Mesendoderm (in vitro differentiated cells): ENCODE results near the gene GPBP1.
A peak's percentile ranks its signal among the peaks of the same experiment; 100 is the strongest.
"Not testable (repeated sequence)": the region's sequence is repeated elsewhere in the genome, so short reads cannot be mapped to it uniquely, and the experiment has no call there.

Experiments used
- DNase-seq: peaks from one replicate; pipeline ENCODE4 v3.0.0; 2013
- H2AK5ac ChIP-seq: 2 replicates; pipeline ENCODE4 v1.6.1; 2013; ENCODE audit warnings: low read length, inconsistent platforms
- H2BK120ac ChIP-seq: 2 replicates; pipeline ENCODE4 v1.6.1; 2013; ENCODE audit warnings: low read depth, mild to moderate bottlenecking, low read length, moderate library complexity, mixed read lengths
- H2BK15ac ChIP-seq: replicated peaks from 2 replicates; pipeline ENCODE4 v1.6.1; 2013; ENCODE audit warnings: low read depth, mild to moderate bottlenecking, moderate library complexity
- H2BK5ac ChIP-seq: 2 replicates; pipeline ENCODE4 v1.6.1; 2013; ENCODE audit warnings: low read length, inconsistent platforms
- H3K18ac ChIP-seq: 2 replicates; pipeline ENCODE4 v1.6.1; 2013; ENCODE audit warnings: mild to moderate bottlenecking, low read length, mixed read lengths
- H3K23ac ChIP-seq: one replicate; pipeline ENCODE4 v1.6.1; 2013; ENCODE audit warnings: low read length
- H3K27ac ChIP-seq: 2 replicates; pipeline ENCODE4 v1.5.1; 2013; ENCODE audit warnings: low read depth, mild to moderate bottlenecking, inconsistent platforms, low read length, moderate library complexity
- H3K27me3 ChIP-seq: 2 replicates; pipeline ENCODE4 v1.6.1; 2013; ENCODE audit warnings: low read length, control low read depth, mild to moderate bottlenecking, inconsistent platforms; ENCODE audit not compliant: insufficient read depth, poor library complexity
- H3K36me3 ChIP-seq: 2 replicates; pipeline ENCODE4 v1.6.1; 2013; ENCODE audit warnings: low read length, inconsistent platforms; ENCODE audit not compliant: control insufficient read depth, insufficient read depth
- H3K4ac ChIP-seq: one replicate; pipeline ENCODE4 v1.6.1; 2013; ENCODE audit warnings: low read depth, mild to moderate bottlenecking, low read length, moderate library complexity
- H3K4me1 ChIP-seq: 2 replicates; pipeline ENCODE4 v1.6.1; 2013; ENCODE audit warnings: low read depth, low read length, inconsistent platforms; ENCODE audit not compliant: control insufficient read depth
- H3K4me2 ChIP-seq: 2 replicates; pipeline ENCODE4 v1.6.1; 2013; ENCODE audit warnings: low read length
- H3K4me3 ChIP-seq: 2 replicates; pipeline ENCODE4 v1.5.1; 2013; ENCODE audit warnings: mild to moderate bottlenecking, low read length
- H3K56ac ChIP-seq: one replicate; pipeline ENCODE4 v1.6.1; 2013; ENCODE audit warnings: low read length
- H3K79me1 ChIP-seq: 2 replicates; pipeline ENCODE4 v1.6.1; 2013; ENCODE audit warnings: low read length, inconsistent platforms
- H3K79me2 ChIP-seq: 2 replicates; pipeline ENCODE4 v1.6.1; 2013; ENCODE audit warnings: mild to moderate bottlenecking, low read length; ENCODE audit not compliant: control insufficient read depth, insufficient read depth
- H3K9ac ChIP-seq: 2 replicates; pipeline ENCODE4 v1.6.1; 2013; ENCODE audit warnings: low read length, inconsistent platforms
- H4K5ac ChIP-seq: one replicate; pipeline ENCODE4 v1.6.1; 2013; ENCODE audit warnings: low read length
- H4K8ac ChIP-seq: one replicate; pipeline ENCODE4 v1.6.1; 2013; ENCODE audit warnings: low read depth, mild to moderate bottlenecking, control low read depth, low read length, moderate library complexity
- WGBS: extraction: QIAGEN DNeasy Blood & Tissue Kit; methylation state at CpG from one replicate; pipeline ENCODE4 v1.1.7; 2013; ENCODE audit warnings: low lambda C conversion rate, missing lambda C conversion rate; ENCODE audit not compliant: insufficient coverage; ENCODE audit errors: extremely low coverage; 5-methylcytosine and 5-hydroxymethylcytosine counted together

The GPBP1 gene

DNA sequence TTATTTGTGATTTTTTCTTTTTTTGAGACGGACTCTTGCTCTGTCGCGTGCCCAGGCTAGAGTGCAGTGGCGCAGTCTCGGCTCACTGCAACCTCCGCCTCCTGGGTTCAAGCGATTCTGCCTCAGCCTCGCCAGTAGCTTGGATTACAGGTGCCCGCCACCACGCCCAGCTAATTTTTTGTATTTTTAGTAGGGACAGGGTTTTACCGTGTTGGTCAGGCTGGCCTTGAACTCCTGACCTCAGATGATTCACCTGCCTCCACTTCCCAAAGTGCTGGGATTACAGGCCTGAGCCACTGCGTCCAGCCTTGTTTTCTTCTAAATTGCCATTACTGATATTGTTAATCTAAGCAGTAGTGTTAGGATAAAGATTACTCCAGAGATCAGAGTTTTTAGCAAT lies 4.4 kb downstream of the GPBP1 start:
- H3K4ac ChIP-seq, H3K4me3 ChIP-seq, H3K18ac ChIP-seq, H2AK5ac ChIP-seq, H4K5ac ChIP-seq, H3K79me1 ChIP-seq, H3K36me3 ChIP-seq, H3K56ac ChIP-seq, H3K23ac ChIP-seq, H3K4me2 ChIP-seq, H2BK120ac ChIP-seq, H3K27me3 ChIP-seq, H2BK15ac ChIP-seq, H3K9ac ChIP-seq, H3K27ac ChIP-seq, H2BK5ac ChIP-seq, H3K4me1 ChIP-seq, H4K8ac ChIP-seq, DNase-seq: not testable (repeated sequence)
- WGBS: no CpG with 5 or more reads among the region's 12 CpGs
- H3K79me2 ChIP-seq: peaks cover 85% of the 10 kb centered on the region

DNA sequence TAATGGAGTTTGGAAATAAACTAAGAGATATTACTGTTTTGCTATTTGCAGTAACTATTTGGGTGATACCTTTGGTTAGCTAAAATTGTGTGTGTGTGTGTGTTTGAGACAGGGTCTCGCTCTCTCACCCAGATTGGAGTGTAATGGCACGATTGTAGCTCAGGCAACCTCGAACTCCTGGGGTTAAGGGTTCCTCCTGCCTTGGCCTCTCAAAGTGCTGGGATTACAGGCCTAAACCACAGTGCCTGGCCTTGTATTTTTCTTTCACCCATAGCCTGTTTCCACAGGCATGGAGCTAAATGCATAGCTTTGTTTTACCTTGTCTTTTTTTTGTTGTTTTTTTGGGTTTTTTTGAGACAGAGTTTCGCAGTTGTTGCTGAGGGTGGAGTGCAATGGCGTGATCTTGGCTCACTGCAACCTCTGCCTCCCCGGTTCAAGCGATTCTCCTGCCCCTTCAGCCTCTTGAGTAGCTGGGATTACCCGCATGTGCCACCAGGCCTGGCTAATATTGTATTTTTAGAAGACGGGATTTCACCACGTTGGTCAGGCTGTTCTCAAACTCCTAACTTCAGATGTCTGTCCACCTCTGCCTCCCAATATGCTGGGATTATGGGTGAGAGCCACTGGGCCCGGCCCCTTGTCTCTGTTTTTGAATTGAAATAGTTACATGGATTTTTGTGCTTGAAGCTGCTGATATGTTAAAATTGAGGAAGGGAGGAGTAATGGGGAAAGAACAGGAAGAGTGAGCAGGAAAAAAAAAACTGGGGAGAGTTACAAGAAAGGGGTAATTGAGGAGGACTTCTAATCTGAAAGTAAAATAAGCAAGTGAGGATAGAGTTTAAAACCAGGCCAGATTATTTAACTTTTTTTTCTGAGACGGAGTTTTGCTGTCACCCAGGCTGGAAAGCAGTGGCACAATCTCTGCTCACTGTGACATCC lies 5.7 kb downstream of the GPBP1 start:
- H2BK5ac ChIP-seq: no peak overlapping the region
- H3K56ac ChIP-seq: peak overlapping the region; percentile 58
- no peaks in the 10 kb centered on the region for H3K27me3 ChIP-seq
- H3K23ac ChIP-seq: peak overlapping the region; percentile 19
- no peak overlapping the region for H3K27ac ChIP-seq
- H2BK120ac ChIP-seq: no peak overlapping the region
- WGBS: no CpG with 5 or more reads among the region's 12 CpGs
- no peaks in the 10 kb centered on the region for H3K36me3 ChIP-seq
- H4K5ac ChIP-seq: no peak overlapping the region
- H3K18ac ChIP-seq: no peak overlapping the region
- peak overlapping the region; percentile 28 for H3K9ac ChIP-seq
- H3K79me1 ChIP-seq: no peaks in the 10 kb centered on the region
- no peak overlapping the region for H2AK5ac ChIP-seq
- no peak overlapping the region for H3K4me3 ChIP-seq
- peak overlapping the region; percentile 50 for H3K4me2 ChIP-seq
- H3K4me1 ChIP-seq: no peaks in the 10 kb centered on the region
- DNase-seq: no peak
- no peak overlapping the region for H3K4ac ChIP-seq
- no peak overlapping the region for H4K8ac ChIP-seq
- no peak overlapping the region for H2BK15ac ChIP-seq
- peaks cover 92% of the 10 kb centered on the region for H3K79me2 ChIP-seq

DNA sequence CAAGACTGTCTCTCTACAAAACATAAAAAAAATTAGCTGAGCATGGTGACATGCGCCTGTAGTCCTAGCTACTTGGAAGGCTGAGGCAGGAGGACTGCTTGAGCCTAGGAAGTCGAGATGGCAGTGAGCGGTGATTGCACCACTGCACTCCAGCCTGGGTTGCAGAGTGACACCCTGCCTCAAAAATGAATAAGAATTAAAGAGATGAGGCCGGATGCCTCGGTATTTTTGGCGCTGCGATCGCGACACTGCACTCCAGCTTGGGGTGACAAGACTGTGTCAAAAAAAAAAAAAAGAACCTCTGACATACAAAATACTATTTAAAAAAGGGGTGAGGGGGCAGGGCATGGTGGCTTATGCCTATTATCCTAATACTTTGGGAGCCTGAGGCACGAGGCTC lies 7.3 kb downstream of the GPBP1 start:
- H3K4me2 ChIP-seq: no peak overlapping the region
- H3K4ac ChIP-seq: no peak overlapping the region
- H2BK15ac ChIP-seq: no peak overlapping the region
- H3K79me1 ChIP-seq: no peaks in the 10 kb centered on the region
- H4K8ac ChIP-seq: no peak overlapping the region
- H3K4me3 ChIP-seq: no peak overlapping the region
- no peak overlapping the region for H3K23ac ChIP-seq
- DNase-seq: no peak
- WGBS: no CpG with 5 or more reads among the region's 10 CpGs
- H3K9ac ChIP-seq: no peak overlapping the region
- no peak overlapping the region for H2AK5ac ChIP-seq
- no peaks in the 10 kb centered on the region for H3K4me1 ChIP-seq
- H3K27me3 ChIP-seq: no peaks in the 10 kb centered on the region
- H2BK5ac ChIP-seq: no peak overlapping the region
- H3K36me3 ChIP-seq: no peaks in the 10 kb centered on the region
- no peak overlapping the region for H3K18ac ChIP-seq
- no peak overlapping the region for H4K5ac ChIP-seq
- H3K79me2 ChIP-seq: peaks cover 93% of the 10 kb centered on the region
- H3K27ac ChIP-seq: no peak overlapping the region
- no peak overlapping the region for H2BK120ac ChIP-seq
- no peak overlapping the region for H3K56ac ChIP-seq

DNA sequence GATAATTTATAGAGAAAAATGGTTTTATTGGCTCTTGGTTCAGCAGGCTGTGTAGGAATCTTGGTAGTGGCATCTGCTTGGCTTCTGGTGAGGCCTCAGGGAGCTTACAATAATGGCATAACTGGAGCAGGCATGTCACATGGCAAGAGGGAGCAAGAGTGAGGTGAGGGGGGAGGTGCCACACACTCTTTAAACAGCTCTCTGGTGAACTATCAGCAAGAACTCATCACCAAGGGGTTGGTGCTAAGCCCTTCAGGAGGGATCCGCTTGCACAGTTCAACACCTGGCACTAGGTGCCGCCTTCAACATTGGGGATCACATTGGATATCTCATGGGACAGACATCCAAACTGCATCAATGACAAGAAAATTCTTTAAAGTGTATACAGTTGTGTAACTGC lies 10.5 kb downstream of the GPBP1 start:
- Histone ChIP-seq H3K36me3 (no peaks in the 10 kb centered on the region), H3K4ac (no peak overlapping the region), H3K56ac (no peak overlapping the region), H2AK5ac (no peak overlapping the region), H3K27me3 (no peaks in the 10 kb centered on the region), H4K8ac (no peak overlapping the region), H3K4me3 (no peak overlapping the region), H2BK5ac (no peak overlapping the region), H2BK120ac (no peak overlapping the region), H2BK15ac (no peak overlapping the region), H3K23ac (no peak overlapping the region), H3K79me2 (peaks cover 97% of the 10 kb centered on the region), H3K27ac (no peak overlapping the region), H3K79me1 (no peaks in the 10 kb centered on the region), H3K9ac (no peak overlapping the region), H3K4me1 (no peaks in the 10 kb centered on the region), H4K5ac (no peak overlapping the region), H3K4me2 (no peak overlapping the region), H3K18ac (no peak overlapping the region)
- DNase-seq: peak; percentile 61
- no CpG with 5 or more reads among the region's 2 CpGs for WGBS

DNA sequence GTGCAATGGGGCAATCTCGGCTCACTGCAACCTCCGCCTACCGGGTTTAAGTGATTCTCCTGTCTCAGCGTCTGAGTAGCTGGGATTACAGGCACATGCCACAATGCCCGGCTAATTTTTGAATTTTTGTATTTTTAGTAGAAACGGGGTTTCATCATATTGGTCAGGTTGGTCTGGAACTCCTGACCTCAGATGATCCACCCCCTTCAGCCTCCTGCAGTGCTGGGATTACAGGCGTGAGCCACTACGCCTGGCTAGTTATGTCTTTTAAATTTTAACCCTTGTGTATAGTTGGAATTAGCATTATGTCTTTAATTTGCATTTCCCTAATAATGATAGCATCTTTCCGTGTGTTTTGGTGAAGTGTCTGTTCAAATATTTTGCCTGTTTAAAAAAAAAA lies 11.5 kb downstream of the GPBP1 start:
- H3K79me1 ChIP-seq: no peaks in the 10 kb centered on the region
- H3K4me2 ChIP-seq: no peak overlapping the region
- DNase-seq: no peak
- H3K23ac ChIP-seq: no peak overlapping the region
- no peaks in the 10 kb centered on the region for H3K4me1 ChIP-seq
- no peaks in the 10 kb centered on the region for H3K27me3 ChIP-seq
- no peak overlapping the region for H3K4me3 ChIP-seq
- H3K79me2 ChIP-seq: peaks cover 97% of the 10 kb centered on the region
- no peak overlapping the region for H3K4ac ChIP-seq
- no peak overlapping the region for H3K9ac ChIP-seq
- no peaks in the 10 kb centered on the region for H3K36me3 ChIP-seq
- no peak overlapping the region for H2AK5ac ChIP-seq
- no peak overlapping the region for H3K56ac ChIP-seq
- no peak overlapping the region for H3K18ac ChIP-seq
- no peak overlapping the region for H2BK120ac ChIP-seq
- H4K8ac ChIP-seq: no peak overlapping the region
- H3K27ac ChIP-seq: no peak overlapping the region
- no CpG with 5 or more reads among the region's 9 CpGs for WGBS
- H4K5ac ChIP-seq: no peak overlapping the region
- H2BK15ac ChIP-seq: no peak overlapping the region
- no peak overlapping the region for H2BK5ac ChIP-seq

DNA sequence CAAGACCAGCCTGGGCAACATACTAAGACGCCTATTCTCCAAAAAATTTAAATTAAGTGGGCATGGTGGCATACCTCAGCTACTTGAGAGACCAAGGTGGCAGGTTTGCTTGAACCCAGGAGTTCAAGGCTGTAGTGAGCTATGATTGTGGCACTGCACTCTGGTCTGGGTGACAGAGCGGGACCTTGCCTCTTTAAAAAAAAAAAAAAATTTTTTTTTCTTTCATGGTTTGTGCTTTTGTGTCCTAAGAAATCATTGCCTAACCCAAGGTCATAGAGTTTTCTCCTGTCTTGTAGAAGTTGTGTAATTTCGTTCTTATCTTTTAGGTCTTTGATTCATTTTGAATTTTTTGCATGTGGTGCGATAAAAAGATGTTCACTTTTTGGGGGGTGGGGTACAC lies 12.3 kb downstream of the GPBP1 start:
- no CpG with 5 or more reads among the region's 4 CpGs for WGBS
- no peak overlapping the region for H2BK5ac ChIP-seq
- H2AK5ac ChIP-seq: no peak overlapping the region
- no peak overlapping the region for H3K27ac ChIP-seq
- H3K4ac ChIP-seq: no peak overlapping the region
- H3K79me2 ChIP-seq: peaks cover 97% of the 10 kb centered on the region
- H3K79me1 ChIP-seq: no peaks in the 10 kb centered on the region
- H3K36me3 ChIP-seq: no peaks in the 10 kb centered on the region
- no peak overlapping the region for H3K23ac ChIP-seq
- H3K4me2 ChIP-seq: no peak overlapping the region
- no peak overlapping the region for H4K5ac ChIP-seq
- no peak overlapping the region for H4K8ac ChIP-seq
- no peak overlapping the region for H3K4me3 ChIP-seq
- H2BK15ac ChIP-seq: no peak overlapping the region
- H3K9ac ChIP-seq: no peak overlapping the region
- no peaks in the 10 kb centered on the region for H3K27me3 ChIP-seq
- H3K4me1 ChIP-seq: no peaks in the 10 kb centered on the region
- DNase-seq: no peak
- H2BK120ac ChIP-seq: no peak overlapping the region
- H3K56ac ChIP-seq: no peak overlapping the region
- H3K18ac ChIP-seq: no peak overlapping the region
